NB4 (cell line): ENCODE results near the gene COA1.

Source experiments
- DNase-seq: peaks from one replicate; pipeline ENCODE4 v3.0.0; 2010; ENCODE audit warnings: low read depth
- H3K4me3 ChIP-seq: one replicate; pipeline ENCODE4 v1.5.1; 2011; ENCODE audit warnings: mild to moderate bottlenecking, low read depth, low read length, moderate library complexity
- MYC ChIP-seq: IDR thresholded peaks from 2 replicates; pipeline ENCODE4 v1.6.1; 2011; ENCODE audit warnings: low read depth, low read length
- POLR2A ChIP-seq: IDR thresholded peaks from 2 replicates; pipeline ENCODE4 v1.6.1; 2011; ENCODE audit warnings: mild to moderate bottlenecking; ENCODE audit not compliant: insufficient read length; ENCODE audit errors: extremely low read depth
- TF ChIP-seq, protein P1 (sequence below): IDR thresholded peaks from one replicate; pipeline ENCODE4 v1.5.1; 2012; ENCODE audit warnings: low read depth, low read length
- TF ChIP-seq, protein P2 (sequence below): IDR thresholded peaks from 2 replicates; pipeline ENCODE4 v1.6.1; 2011; ENCODE audit warnings: low read depth, low read length

Gene COA1

DNA sequence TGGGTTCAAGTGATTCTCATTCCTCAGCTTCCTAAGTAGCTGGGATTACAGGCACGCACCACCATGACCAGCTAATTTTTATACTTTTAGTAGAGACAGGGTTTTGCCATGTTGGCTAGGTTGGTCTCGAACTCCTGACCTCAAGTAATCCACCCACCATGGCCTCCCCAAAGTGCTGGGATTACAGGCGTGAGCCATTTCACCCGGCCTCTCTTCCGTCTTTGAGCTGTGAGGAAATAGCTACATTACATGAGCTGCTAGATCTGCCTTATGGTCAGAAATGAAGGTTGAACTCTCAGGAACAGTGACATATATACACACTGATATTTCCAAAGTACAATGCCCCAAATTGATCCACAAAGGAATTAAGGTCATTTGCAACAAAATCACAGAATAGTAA lies 31.5 kb upstream of the COA1 start:
- no peak for DNase-seq
- TF ChIP-seq, protein P1, sequence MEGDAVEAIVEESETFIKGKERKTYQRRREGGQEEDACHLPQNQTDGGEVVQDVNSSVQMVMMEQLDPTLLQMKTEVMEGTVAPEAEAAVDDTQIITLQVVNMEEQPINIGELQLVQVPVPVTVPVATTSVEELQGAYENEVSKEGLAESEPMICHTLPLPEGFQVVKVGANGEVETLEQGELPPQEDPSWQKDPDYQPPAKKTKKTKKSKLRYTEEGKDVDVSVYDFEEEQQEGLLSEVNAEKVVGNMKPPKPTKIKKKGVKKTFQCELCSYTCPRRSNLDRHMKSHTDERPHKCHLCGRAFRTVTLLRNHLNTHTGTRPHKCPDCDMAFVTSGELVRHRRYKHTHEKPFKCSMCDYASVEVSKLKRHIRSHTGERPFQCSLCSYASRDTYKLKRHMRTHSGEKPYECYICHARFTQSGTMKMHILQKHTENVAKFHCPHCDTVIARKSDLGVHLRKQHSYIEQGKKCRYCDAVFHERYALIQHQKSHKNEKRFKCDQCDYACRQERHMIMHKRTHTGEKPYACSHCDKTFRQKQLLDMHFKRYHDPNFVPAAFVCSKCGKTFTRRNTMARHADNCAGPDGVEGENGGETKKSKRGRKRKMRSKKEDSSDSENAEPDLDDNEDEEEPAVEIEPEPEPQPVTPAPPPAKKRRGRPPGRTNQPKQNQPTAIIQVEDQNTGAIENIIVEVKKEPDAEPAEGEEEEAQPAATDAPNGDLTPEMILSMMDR: no peak
- TF ChIP-seq POLR2A: no peak
- H3K4me3 ChIP-seq: no peak overlapping the region

GRCh38 chr7:43758822-43759683 lies 29.7 kb upstream of the COA1 start:
- TF ChIP-seq, protein P1: no peak
- TF ChIP-seq POLR2A (no peak), MYC (no peak)
- TF ChIP-seq, protein P2, sequence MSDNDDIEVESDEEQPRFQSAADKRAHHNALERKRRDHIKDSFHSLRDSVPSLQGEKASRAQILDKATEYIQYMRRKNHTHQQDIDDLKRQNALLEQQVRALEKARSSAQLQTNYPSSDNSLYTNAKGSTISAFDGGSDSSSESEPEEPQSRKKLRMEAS: no peak
- peak overlapping the region; percentile 56 for H3K4me3 ChIP-seq
- DNase-seq: peak; percentile 64

GRCh38 chr7:43758029-43758821 lies 28.9 kb upstream of the COA1 start, which contains the start of gene BLVRA:
Gene BLVRA, plus strand, starts transcription at chr7:43758680. Its CDS starts 12,479 bp downstream, at chr7:43771159.
- no peak for TF ChIP-seq MYC
- TF ChIP-seq, protein P1: no peak
- H3K4me3 ChIP-seq: peak within 1 kb of the TSS; percentile 56
- peak; percentile 43 for DNase-seq

GRCh38 chr7:43757073-43757720 lies 27.9 kb upstream of the COA1 start:
- no peak overlapping the region for H3K4me3 ChIP-seq
- DNase-seq: no peak
- TF ChIP-seq, protein P2: no peak
- no peak for TF ChIP-seq MYC
- TF ChIP-seq, protein P1: no peak
- no peak for TF ChIP-seq POLR2A

GRCh38 chr7:43756368-43757072 lies 27.2 kb upstream of the COA1 start:
- TF ChIP-seq, protein P2: no peak
- no peak for TF ChIP-seq MYC
- no peak for TF ChIP-seq POLR2A
- TF ChIP-seq, protein P1: no peak
- no peak overlapping the region for H3K4me3 ChIP-seq
- DNase-seq: peak; percentile 54
